ENCODE results near the gene MRGPRD.

MRGPRD gene

DNA sequence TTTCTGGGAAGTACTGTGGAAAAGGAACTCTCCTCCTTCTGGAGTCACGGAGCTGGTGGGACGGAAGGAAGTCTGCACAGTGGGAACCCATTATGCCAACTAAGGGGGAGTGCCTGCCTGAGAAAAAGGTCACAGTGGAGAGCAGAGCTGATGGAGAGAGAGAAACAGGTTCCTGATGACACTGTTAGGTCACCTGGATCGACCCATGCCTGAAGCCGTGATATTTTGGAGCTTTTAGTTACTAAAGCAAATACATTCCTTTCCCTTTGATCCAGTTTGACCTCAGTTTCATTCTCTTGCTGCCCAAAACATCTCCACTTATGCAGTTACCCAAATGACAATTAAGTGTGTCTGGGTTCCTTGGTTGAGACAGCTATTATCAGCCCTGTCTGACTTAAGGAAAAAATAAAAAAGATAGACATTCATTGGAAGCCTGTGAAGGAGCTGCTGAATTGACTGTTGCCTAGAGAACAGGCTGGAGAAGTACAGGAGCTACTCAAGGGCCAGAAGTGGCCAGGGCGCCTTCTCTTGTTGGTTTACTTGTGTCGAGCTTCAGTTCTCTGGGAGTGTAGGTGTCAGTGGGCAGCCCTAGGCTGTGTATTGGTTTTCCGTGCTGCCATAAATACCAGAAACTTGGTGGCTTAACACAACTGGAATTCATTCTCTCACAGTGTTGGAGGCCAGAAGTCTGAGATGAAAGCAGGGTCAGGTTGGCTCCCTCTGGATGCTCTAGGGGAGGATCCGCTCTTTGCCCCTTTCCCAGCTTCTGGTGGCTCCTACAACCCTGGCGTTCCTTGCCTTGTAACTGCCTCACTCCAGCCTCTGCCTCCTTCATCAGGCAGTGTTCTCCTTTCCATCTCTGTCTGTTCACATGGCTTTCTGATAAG, 13.6 kb downstream of the MRGPRD start:
- TF ChIP-seq SUZ12 (IDR thresholded peaks at IDR 0.05; ENCODE audit: extremely low read depth, insufficient read depth, insufficient read length) (no peak), YY1 (IDR thresholded peaks at IDR 0.05; ENCODE audit: insufficient read depth, insufficient read length) (no peak), ZNF274 (IDR thresholded peaks at IDR 0.05; ENCODE audit: low read depth, low read length) (no peak)
- Histone ChIP-seq H3K4me3 (ENCODE audit: insufficient read length, low read depth) (no peak overlapping the region), H3K36me3 (ENCODE audit: insufficient read depth, insufficient read length, low read length) (no peaks in the 10 kb centered on the region), H3K9me3 (ENCODE audit: insufficient read depth, low read length) (peaks cover 8% of the 10 kb centered on the region; the same call in 1 of the 2 replicates), H3K27me3 (ENCODE audit: insufficient read depth, insufficient read length) (no peaks in the 10 kb centered on the region), H3K4me1 (ENCODE audit: insufficient read depth, insufficient read length) (no peaks in the 10 kb centered on the region), H3K9ac (ENCODE audit: insufficient read length, low read depth) (no peak overlapping the region)
- no peak for DNase-seq (ENCODE audit: low read depth, low spot score)

DNA sequence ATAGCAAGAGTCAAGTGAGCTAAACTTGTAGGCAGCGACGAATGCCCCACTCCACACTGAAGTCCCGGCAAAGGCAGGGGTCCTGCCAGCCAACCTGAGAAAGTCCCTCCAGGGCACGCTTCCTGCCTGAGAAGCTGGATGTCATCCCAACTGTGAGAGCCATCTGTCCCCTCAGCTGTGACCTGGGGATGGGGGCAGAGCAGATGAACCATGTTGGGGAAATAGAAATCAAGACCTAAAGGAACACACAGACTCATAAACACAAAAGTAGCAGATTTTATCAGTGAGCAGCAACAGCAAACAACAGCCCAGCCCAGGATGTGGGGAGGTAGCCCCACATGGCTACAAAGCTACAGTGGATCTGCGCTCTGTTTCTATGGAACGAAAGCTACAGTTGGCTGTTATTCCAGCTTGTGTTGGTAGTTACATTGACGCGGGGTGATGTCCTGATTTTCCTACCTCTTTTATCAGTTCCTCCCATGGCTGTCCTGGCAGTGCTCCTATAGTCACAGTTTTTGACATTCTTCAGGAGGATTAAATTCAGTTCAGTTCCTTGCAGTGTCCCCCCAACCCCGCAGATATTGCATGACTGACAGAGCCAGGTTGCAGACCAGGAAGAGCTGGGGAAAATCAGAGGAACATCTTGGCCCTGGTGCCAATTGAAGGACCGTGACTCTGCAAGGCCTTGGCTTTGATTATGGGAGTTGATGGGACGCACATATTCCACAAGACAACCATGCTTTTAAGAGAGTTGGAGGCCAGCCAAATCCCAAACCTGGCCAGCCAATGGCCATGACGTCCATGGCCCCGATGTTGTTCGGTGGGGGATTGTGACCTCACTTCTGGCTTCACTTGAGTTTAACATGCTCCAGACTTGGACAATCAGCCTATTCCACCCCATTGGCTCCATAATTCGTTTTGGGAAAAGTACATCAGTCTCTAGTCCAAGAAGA, 14.6 kb downstream of the MRGPRD start:
- H3K4me1 ChIP-seq (ENCODE audit: insufficient read depth, insufficient read length): no peaks in the 10 kb centered on the region
- TF ChIP-seq SUZ12 (IDR thresholded peaks at IDR 0.05; ENCODE audit: extremely low read depth, insufficient read depth, insufficient read length) (no peak), YY1 (IDR thresholded peaks at IDR 0.05; ENCODE audit: insufficient read depth, insufficient read length) (no peak), ZNF274 (IDR thresholded peaks at IDR 0.05; ENCODE audit: low read depth, low read length) (no peak)
- no peak overlapping the region for H3K4me3 ChIP-seq (ENCODE audit: insufficient read length, low read depth)
- H3K9ac ChIP-seq (ENCODE audit: insufficient read length, low read depth): no peak overlapping the region
- DNase-seq (ENCODE audit: low read depth, low spot score): no peak
- peaks cover 8% of the 10 kb centered on the region; the same call in 1 of the 2 replicates for H3K9me3 ChIP-seq (ENCODE audit: insufficient read depth, low read length)
- H3K36me3 ChIP-seq (ENCODE audit: insufficient read depth, insufficient read length, low read length): no peaks in the 10 kb centered on the region
- H3K27me3 ChIP-seq (ENCODE audit: insufficient read depth, insufficient read length): no peaks in the 10 kb centered on the region

DNA sequence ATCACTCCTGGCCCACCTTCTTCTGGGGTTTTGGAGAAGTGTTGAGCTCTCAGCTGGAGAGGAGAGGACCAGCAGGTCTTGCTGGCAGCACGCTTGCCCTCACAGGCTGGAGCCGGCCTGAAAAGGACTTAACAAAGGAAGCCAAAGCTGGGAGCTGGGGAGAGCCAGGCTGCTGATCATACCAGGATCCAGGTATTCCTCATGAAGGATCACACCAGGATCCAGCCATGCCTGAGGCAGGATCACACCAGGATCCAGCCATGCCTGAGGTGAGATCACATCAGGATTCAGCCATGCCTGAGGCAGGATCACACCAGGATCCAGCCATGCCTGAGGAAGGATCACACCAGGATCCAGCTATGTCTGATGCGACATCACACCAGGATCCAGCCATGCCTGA, 17.0 kb downstream of the MRGPRD start:
- H3K36me3 ChIP-seq (ENCODE audit: insufficient read depth, insufficient read length, low read length): no peaks in the 10 kb centered on the region
- TF ChIP-seq SUZ12 (IDR thresholded peaks at IDR 0.05; ENCODE audit: extremely low read depth, insufficient read depth, insufficient read length) (no peak), ZNF274 (IDR thresholded peaks at IDR 0.05; ENCODE audit: low read depth, low read length) (no peak), YY1 (IDR thresholded peaks at IDR 0.05; ENCODE audit: insufficient read depth, insufficient read length) (no peak)
- H3K9ac ChIP-seq (ENCODE audit: insufficient read length, low read depth): no peak overlapping the region
- DNase-seq (ENCODE audit: low read depth, low spot score): no peak
- H3K4me3 ChIP-seq (ENCODE audit: insufficient read length, low read depth): no peak overlapping the region
- H3K9me3 ChIP-seq (ENCODE audit: insufficient read depth, low read length): peaks cover 8% of the 10 kb centered on the region; the same call in 1 of the 2 replicates
- no peaks in the 10 kb centered on the region for H3K27me3 ChIP-seq (ENCODE audit: insufficient read depth, insufficient read length)
- no peaks in the 10 kb centered on the region for H3K4me1 ChIP-seq (ENCODE audit: insufficient read depth, insufficient read length)

GRCh38 chr11:68962527-68963250, 18.1 kb downstream of the MRGPRD start:
- no peaks in the 10 kb centered on the region for H3K4me1 ChIP-seq (ENCODE audit: insufficient read depth, insufficient read length)
- no peaks in the 10 kb centered on the region for H3K27me3 ChIP-seq (ENCODE audit: insufficient read depth, insufficient read length)
- DNase-seq (ENCODE audit: low read depth, low spot score): no peak
- no peaks in the 10 kb centered on the region for H3K36me3 ChIP-seq (ENCODE audit: insufficient read depth, insufficient read length, low read length)
- TF ChIP-seq YY1 (IDR thresholded peaks at IDR 0.05; ENCODE audit: insufficient read depth, insufficient read length) (no peak), SUZ12 (IDR thresholded peaks at IDR 0.05; ENCODE audit: extremely low read depth, insufficient read depth, insufficient read length) (no peak), ZNF274 (IDR thresholded peaks at IDR 0.05; ENCODE audit: low read depth, low read length) (no peak)
- H3K9me3 ChIP-seq (ENCODE audit: insufficient read depth, low read length): peaks cover 8% of the 10 kb centered on the region; the same call in 1 of the 2 replicates
- no peak overlapping the region for H3K9ac ChIP-seq (ENCODE audit: insufficient read length, low read depth)
- no peak overlapping the region for H3K4me3 ChIP-seq (ENCODE audit: insufficient read length, low read depth)

GRCh38 chr11:68961245-68961644, 19.5 kb downstream of the MRGPRD start:
- no peaks in the 10 kb centered on the region for H3K4me1 ChIP-seq (ENCODE audit: insufficient read depth, insufficient read length)
- H3K27me3 ChIP-seq (ENCODE audit: insufficient read depth, insufficient read length): no peaks in the 10 kb centered on the region
- TF ChIP-seq YY1 (IDR thresholded peaks at IDR 0.05; ENCODE audit: insufficient read depth, insufficient read length) (no peak), ZNF274 (IDR thresholded peaks at IDR 0.05; ENCODE audit: low read depth, low read length) (no peak), SUZ12 (IDR thresholded peaks at IDR 0.05; ENCODE audit: extremely low read depth, insufficient read depth, insufficient read length) (no peak)
- no peak overlapping the region for H3K9ac ChIP-seq (ENCODE audit: insufficient read length, low read depth)
- no peak for DNase-seq (ENCODE audit: low read depth, low spot score)
- peaks cover 8% of the 10 kb centered on the region; the same call in 1 of the 2 replicates for H3K9me3 ChIP-seq (ENCODE audit: insufficient read depth, low read length)
- no peaks in the 10 kb centered on the region for H3K36me3 ChIP-seq (ENCODE audit: insufficient read depth, insufficient read length, low read length)
- no peak overlapping the region for H3K4me3 ChIP-seq (ENCODE audit: insufficient read length, low read depth)

GRCh38 chr11:68960294-68961071, 20.3 kb downstream of the MRGPRD start:
- DNase-seq (ENCODE audit: low read depth, low spot score): no peak
- Histone ChIP-seq H3K36me3 (ENCODE audit: insufficient read depth, insufficient read length, low read length) (no peaks in the 10 kb centered on the region), H3K9ac (ENCODE audit: insufficient read length, low read depth) (no peak overlapping the region), H3K9me3 (ENCODE audit: insufficient read depth, low read length) (peaks cover 8% of the 10 kb centered on the region; the same call in 1 of the 2 replicates), H3K4me3 (ENCODE audit: insufficient read length, low read depth) (no peak overlapping the region), H3K27me3 (ENCODE audit: insufficient read depth, insufficient read length) (no peaks in the 10 kb centered on the region), H3K4me1 (ENCODE audit: insufficient read depth, insufficient read length) (no peaks in the 10 kb centered on the region)
- TF ChIP-seq ZNF274 (IDR thresholded peaks at IDR 0.05; ENCODE audit: low read depth, low read length): no peak
- TF ChIP-seq SUZ12 (IDR thresholded peaks at IDR 0.05; ENCODE audit: extremely low read depth, insufficient read depth, insufficient read length): no peak
- no peak for TF ChIP-seq YY1 (IDR thresholded peaks at IDR 0.05; ENCODE audit: insufficient read depth, insufficient read length)
